Vagina (tissue), 2 donors: Measurements from ENCODE around the gene DOC2B. TPM values are rescaled to one million over a fixed set of nuclear protein-coding genes. Genes with fewer than 3 reads are reported as not detected.

Source experiments
- DNase-seq, 2 donors: peaks; one replicate each; pipeline ENCODE4 v3.0.0-alpha.2; 2017; ENCODE audit errors: extremely low spot score in 2 of 2
- H3K27ac ChIP-seq: fragments of 200-600 bp; sonication (generic); one replicate; pipeline ENCODE4 v1.5.1; 2019
- H3K27me3 ChIP-seq: fragments of 200-600 bp; sonication (generic); one replicate; pipeline ENCODE4 v1.5.1; 2019
- H3K36me3 ChIP-seq, 2 donors: fragments of 200-600 bp; sonication (generic); one replicate each; pipeline ENCODE4 v1.5.1; 2017 to 2019
- H3K4me1 ChIP-seq: fragments of 200-600 bp; sonication (generic); one replicate; pipeline ENCODE4 v1.5.1; 2019
- H3K4me3 ChIP-seq, 2 donors: fragments of 200-600 bp; sonication (generic); 1 replicate in 1 of 2; 2 replicates in 1 of 2; pipeline ENCODE4 v1.5.1; 2016 to 2019
- H3K9me3 ChIP-seq: fragments of 200-600 bp; sonication (generic); one replicate; pipeline ENCODE4 v1.5.1; 2019
- CTCF ChIP-seq, 3 experiments: fragments of 450-650 bp in 2 of 3; fragments of 200-600 bp in 1 of 3; sonication (generic) in 1 of 3; IDR thresholded peaks; one replicate each; pipeline ENCODE4 v1.5.1; 2017 to 2019; ENCODE audit warnings: antibody characterized with exemption in 3 of 3, mild to moderate bottlenecking in 2 of 3, moderate library complexity in 2 of 3
- POLR2A ChIP-seq, 2 donors: fragments of 450-650 bp; IDR thresholded peaks; one replicate each; pipeline ENCODE4 v1.6.1; 2017; ENCODE audit warnings: antibody characterized with exemption in 2 of 2, mild to moderate bottlenecking in 2 of 2, moderate library complexity in 2 of 2
- POLR2AphosphoS5 ChIP-seq, 2 donors: sonication (generic); formaldehyde crosslinking; IDR thresholded peaks; one replicate each; pipeline ENCODE4 v1.9.0; 2017; ENCODE audit warnings: antibody characterized with exemption in 2 of 2, mild to moderate bottlenecking in 2 of 2, low read depth in 1 of 2; ENCODE audit not compliant: insufficient read depth in 1 of 2
- intact Hi-C: fragments of 100-400 bp; cut with DNase I; formaldehyde crosslinking; loops from one replicate; pipeline ENCODE4 v1.15.1; 2023
- total RNA-seq: library from RNA; depleted of rRNA; stranded (reverse); fragments of >200 nt; gene quantifications from one replicate; pipeline ENCODE4 v1.2.3, GENCODE V29; 2016

Gene DOC2B
- total RNA-seq, 1 donor from 2014 or later, result 10.1 TPM

GRCh38 chr17:214881-215331 is 33.5 kb upstream of the DOC2B start:
- Histone ChIP-seq H3K4me1 (peaks cover 11% of the 10 kb centered on the region), H3K9me3 (no peaks in the 10 kb centered on the region), H3K4me3 (no peak overlapping the region), H3K27me3 (no peaks in the 10 kb centered on the region), H3K36me3 (no peaks in the 10 kb centered on the region), H3K27ac (no peak overlapping the region)
- TF ChIP-seq CTCF (IDR thresholded peaks at IDR 0.05), result no peak
- TF ChIP-seq POLR2A (IDR thresholded peaks at IDR 0.05), result no peak
- no peak for TF ChIP-seq POLR2AphosphoS5 (IDR thresholded peaks at IDR 0.05; ENCODE audit: insufficient read depth in 1 of 2, low read depth in 1 of 2)
- intact Hi-C loops, result no loop called here
- no peak for DNase-seq

GRCh38 chr17:213286-214105 is 32.0 kb upstream of the DOC2B start:
- H3K4me3 ChIP-seq, result no peak overlapping the region
- peaks cover 11% of the 10 kb centered on the region for H3K4me1 ChIP-seq
- no peaks in the 10 kb centered on the region for H3K36me3 ChIP-seq
- intact Hi-C loops, result no loop called here
- no peaks in the 10 kb centered on the region for H3K9me3 ChIP-seq
- H3K27ac ChIP-seq, result no peak overlapping the region
- DNase-seq, result no peak
- TF ChIP-seq POLR2AphosphoS5 (IDR thresholded peaks at IDR 0.05; ENCODE audit: insufficient read depth in 1 of 2, low read depth in 1 of 2) (no peak), CTCF (IDR thresholded peaks at IDR 0.05) (no peak), POLR2A (IDR thresholded peaks at IDR 0.05) (no peak)
- H3K27me3 ChIP-seq, result no peaks in the 10 kb centered on the region

GRCh38 chr17:210402-210801 is 29.0 kb upstream of the DOC2B start:
- Histone ChIP-seq H3K4me3 (no peak overlapping the region), H3K36me3 (no peaks in the 10 kb centered on the region), H3K4me1 (peaks cover 2% of the 10 kb centered on the region), H3K27ac (no peak overlapping the region), H3K9me3 (no peaks in the 10 kb centered on the region), H3K27me3 (no peaks in the 10 kb centered on the region)
- DNase-seq, result no peak
- intact Hi-C loops, result no loop called here
- no peak for TF ChIP-seq POLR2A (IDR thresholded peaks at IDR 0.05)
- TF ChIP-seq POLR2AphosphoS5 (IDR thresholded peaks at IDR 0.05; ENCODE audit: insufficient read depth in 1 of 2, low read depth in 1 of 2), result no peak
- TF ChIP-seq CTCF (IDR thresholded peaks at IDR 0.05), result no peak

- H3K4me1 ChIP-seq, result no peaks in the 10 kb centered on the region
- no peaks in the 10 kb centered on the region for H3K36me3 ChIP-seq
- TF ChIP-seq POLR2AphosphoS5 (IDR thresholded peaks at IDR 0.05; ENCODE audit: insufficient read depth in 1 of 2, low read depth in 1 of 2) (no peak), CTCF (IDR thresholded peaks at IDR 0.05) (no peak), POLR2A (IDR thresholded peaks at IDR 0.05) (no peak)
- no peaks in the 10 kb centered on the region for H3K9me3 ChIP-seq
- no peak for DNase-seq
- intact Hi-C loops, result no loop called here
- no peak overlapping the region for H3K27ac ChIP-seq
- no peaks in the 10 kb centered on the region for H3K27me3 ChIP-seq
- no peak overlapping the region for H3K4me3 ChIP-seq
Measured at GRCh38 chr17:208429-208828, 27.0 kb upstream of the DOC2B start.

GRCh38 chr17:207775-208174 is 26.3 kb upstream of the DOC2B start:
- DNase-seq, result no peak
- TF ChIP-seq POLR2AphosphoS5 (IDR thresholded peaks at IDR 0.05; ENCODE audit: insufficient read depth in 1 of 2, low read depth in 1 of 2), result no peak
- TF ChIP-seq POLR2A (IDR thresholded peaks at IDR 0.05), result no peak
- TF ChIP-seq CTCF (IDR thresholded peaks at IDR 0.05), result no peak
- no peaks in the 10 kb centered on the region for H3K36me3 ChIP-seq
- no peaks in the 10 kb centered on the region for H3K9me3 ChIP-seq
- no peak overlapping the region for H3K4me3 ChIP-seq
- intact Hi-C loops, result no loop called here
- H3K27me3 ChIP-seq, result no peaks in the 10 kb centered on the region
- H3K4me1 ChIP-seq, result no peaks in the 10 kb centered on the region
- H3K27ac ChIP-seq, result no peak overlapping the region
